NCI-H2227 (cell line): ENCODE data around the gene IFT74.
A peak's percentile ranks its signal among the peaks of the same experiment; 100 is the strongest.

Experiments used
- DNase-seq: peaks from one replicate; lab custom pipeline; 2025; ENCODE audit not compliant: unreplicated experiment; lab: John Stamatoyannopoulos, UW

IFT74 gene

DNA sequence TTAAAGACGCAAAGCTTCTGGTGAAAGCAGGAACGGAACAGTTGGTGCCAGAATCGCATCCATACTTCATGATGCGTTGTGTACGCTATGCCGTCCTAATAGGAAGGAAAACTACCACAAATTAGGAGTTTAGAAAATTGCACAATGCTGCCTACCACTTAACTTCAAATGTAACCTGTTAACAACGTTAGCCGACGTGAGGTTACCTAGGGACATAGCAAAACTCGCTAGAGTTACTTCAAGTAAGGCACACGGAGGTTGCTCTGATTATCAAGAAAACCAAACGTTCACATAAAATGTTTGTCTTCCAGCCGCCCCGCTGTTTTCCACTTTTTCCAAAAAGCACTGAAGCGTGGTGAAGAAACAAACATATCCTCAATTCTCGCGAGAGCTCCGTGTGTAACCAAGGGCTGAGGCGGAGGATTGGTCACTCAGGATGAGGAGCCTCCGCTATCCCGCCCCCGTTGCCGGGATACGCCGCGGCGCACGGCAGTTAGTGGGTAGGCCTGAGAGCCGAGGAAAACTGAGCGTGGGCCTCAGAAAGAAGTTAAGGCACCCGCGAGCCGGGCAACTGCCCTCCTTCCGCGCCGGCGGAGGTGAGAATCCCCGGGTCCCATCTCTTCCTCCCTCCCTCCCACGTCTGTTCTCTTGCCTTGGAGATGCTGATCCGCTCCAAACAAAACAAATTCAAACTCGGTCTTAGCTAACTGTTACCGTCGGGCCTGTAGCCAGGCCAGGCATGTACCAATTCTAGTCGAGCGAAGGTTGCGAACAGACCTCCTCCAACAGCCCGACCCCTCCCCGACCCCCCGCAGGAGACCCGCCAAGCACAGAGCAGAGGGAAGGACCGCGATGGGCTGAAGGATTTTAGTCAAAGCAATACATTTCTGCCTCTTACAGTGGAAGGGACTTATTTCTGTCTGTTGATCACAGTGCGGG, at the start of gene IFT74:
Gene IFT74, plus strand, starts transcription at position 492 of the 939 bp plus-strand sequence. CDS start 5,556 bp downstream, outside the sequence.
- peak; percentile 98 for DNase-seq

DNA sequence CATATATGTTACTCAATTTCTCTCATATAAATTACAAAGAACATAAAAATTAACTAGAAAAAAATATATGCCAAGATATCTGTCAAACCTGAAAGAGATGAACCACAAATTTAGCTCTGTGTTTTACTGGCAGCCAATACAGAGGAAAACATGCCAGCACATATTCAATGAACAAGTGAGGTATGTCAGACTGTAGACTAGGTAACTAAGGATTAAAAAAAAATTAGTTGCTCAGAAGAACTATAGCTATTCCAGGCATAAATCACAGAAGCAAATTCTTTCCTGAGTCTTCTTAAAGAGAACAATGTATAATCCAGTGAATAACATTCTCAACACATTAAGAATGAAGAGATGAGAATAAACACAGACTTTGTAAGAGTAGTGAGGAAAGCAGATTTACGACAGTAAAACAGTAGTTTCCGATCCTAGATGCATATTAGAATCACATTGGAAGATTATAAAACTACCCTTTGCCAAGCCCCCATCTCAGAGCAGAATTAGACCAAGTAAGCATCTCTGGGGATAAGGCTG, 43.0 kb upstream of the IFT74 start:
- no peak for DNase-seq

DNA sequence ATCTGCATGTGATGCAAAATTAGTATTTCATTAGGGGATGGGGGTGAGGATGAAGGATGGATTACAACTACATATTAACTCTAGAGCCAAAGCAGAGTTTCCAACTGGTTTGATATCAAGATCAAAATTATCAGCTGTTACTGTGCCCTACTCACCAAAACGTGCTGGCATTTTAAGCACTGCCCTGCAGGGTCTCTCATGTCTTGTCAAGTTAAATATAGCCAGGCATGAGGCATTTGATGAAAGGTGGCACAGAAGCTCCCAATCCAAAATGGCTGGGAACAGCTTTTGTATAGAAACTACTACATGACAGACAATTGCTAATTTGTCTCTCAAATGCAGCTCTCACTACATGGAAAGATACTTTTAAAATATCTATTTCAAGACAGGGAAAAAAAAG, 36.5 kb upstream of the IFT74 start:
- no peak for DNase-seq

DNA sequence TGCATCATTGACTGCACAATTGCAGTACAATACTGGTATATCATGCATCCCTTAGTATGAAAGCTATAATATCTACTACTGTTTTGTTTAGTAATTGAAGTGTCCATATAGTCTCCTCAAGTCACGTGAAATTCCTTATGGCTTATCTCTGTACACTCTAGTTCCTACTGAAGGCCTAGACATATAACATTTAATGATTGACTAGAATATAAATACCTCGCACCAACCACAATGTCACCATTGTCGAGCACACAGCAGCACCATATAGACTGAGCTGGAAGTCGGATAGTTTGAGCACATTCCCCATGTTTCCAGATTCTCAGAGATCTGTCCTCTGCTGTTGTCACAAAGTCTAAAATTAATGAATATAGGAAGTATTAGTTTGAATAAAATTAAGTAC, 30.6 kb upstream of the IFT74 start:
- no peak for DNase-seq

DNA sequence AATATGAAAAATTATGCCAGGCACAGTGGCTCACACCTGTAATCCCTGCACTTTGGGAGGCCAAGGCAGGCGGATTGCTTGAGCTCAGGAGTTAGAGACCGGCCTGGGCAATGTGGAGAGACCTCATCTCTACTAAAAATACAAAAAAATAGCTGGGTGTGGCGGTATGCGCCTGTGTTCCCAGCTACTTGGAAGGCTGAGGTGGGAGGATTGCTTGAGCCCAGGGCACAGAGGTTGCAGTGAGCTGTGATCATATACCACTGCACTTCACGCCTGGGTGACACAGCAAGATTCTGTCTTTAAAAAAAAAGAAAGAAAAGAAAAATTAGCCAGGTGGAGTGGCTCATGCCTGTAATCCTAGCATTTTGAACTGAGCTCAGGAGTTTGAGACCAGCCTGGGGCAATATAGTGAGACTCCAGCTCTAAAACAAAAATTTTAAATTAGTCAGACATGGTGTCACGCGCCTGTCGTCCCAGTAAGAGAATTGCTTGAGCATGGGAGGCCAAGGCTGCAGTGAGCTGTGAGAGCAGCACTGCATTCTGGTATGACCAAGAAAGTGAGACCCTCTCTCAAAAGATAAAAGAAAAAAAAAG, 27.2 kb upstream of the IFT74 start:
- DNase-seq: no peak

DNA sequence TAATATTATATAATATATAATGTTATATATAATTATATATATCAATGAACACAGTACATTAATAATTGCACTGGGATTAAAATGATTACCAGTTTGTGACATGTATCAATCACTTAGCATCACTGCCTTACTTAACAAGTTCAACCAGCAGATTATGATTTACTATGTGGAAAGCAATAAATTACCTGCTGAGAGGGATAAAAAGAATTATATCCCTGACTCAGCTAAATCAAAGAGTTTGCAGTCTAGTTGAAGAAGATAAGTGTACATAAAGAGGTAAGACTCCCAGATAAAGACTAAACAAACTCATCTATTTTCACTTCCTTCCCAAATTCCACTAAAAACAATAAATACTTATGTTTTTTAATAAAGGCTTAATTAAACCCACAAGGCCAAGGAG, 20.4 kb upstream of the IFT74 start:
- no peak for DNase-seq

DNA sequence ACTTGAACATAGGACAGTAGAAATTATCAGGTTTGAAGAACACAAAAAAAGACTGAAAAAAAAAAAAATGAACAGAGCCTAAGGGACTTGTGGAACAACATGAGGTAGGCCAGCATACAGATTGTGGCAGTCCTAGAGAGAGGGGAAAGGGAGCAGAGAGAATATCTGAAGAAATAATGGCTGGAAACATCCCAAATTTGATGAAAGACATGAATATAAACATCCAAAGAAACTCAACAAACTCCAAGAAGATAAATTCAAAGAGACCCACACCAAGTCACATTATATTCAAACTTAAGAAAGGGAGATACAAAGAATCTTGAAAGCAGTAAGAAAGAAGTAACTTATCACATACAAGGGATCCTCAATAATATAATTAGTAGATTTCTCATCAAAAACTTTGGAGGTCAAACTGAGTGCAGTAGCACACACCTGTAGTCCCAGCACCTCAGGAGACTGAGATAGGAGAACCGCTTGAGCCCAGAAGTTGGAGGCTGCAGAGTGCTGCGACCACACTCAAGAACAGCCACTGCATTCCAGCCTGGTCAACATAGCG, 18.3 kb upstream of the IFT74 start:
- DNase-seq: no peak

DNA sequence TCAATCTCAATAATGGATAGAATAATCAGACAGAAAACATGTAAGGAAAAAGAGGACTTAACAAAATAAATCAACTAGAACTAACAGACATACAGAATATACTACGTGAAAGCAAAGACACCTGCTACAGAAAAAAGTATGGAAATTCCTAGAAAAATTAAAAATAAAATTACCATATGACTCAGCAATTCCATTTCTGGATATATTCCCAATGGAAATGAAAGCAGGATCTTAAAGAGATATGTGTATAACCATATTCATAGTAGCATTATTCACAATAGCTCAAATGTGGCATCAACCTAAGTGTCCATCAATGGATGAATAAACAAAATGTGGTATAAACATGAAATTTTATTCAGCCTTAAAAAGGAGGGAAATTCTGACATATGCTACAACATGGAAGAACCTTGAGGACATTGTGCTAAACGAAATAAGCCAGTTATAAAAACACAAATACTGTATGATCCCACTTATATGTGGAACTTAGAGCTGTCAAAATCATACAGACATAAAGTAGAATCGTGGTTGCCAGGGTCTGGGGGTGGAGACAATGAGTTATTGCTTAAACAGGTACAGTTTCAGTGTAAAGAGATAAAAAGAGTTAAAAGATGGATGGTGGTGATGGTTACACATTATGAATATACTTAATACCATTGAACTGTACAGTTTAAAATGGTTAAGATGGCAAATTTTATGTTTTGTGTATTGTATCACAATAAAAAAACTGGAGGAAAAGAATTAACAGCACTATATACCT, 16.1 kb upstream of the IFT74 start:
- no peak for DNase-seq

DNA sequence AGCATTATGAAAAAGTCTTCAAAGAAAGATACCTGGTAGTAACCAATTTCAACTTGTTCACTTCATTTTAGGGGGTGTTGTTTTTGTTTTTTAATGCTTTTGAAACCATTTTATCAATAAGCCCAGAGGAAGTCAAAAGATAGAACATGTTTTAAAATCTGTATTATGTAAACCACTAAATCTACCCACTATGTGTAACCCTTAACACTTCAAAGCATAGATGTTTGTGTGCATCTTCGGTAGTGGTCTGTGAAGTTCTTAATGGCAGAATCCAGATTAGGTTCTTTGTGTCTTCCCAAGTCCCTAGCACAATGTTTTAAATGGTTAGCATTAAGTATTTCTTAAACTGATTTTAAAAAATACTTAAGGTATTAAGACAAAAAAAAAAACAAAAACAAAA, 15.4 kb upstream of the IFT74 start:
- DNase-seq: no peak

DNA sequence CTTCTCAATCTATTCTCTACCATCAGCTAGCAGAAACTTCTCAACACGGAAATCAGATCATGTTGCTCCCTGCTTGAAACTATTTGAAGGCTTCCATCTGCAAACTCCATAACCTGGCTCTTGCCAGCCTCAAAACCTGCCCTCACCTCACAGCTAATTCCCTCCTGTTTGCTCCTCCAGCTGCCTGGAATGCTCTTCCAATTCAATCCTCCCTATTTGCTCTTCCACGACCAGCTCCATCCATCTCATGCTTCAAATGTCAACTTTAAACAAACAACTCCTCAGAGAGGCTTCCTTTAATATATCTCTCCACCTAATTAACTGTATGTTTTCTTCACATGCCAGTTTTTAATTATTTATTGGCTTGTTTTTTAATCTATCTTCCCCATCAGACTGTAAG, 10.6 kb upstream of the IFT74 start:
- no peak for DNase-seq

DNA sequence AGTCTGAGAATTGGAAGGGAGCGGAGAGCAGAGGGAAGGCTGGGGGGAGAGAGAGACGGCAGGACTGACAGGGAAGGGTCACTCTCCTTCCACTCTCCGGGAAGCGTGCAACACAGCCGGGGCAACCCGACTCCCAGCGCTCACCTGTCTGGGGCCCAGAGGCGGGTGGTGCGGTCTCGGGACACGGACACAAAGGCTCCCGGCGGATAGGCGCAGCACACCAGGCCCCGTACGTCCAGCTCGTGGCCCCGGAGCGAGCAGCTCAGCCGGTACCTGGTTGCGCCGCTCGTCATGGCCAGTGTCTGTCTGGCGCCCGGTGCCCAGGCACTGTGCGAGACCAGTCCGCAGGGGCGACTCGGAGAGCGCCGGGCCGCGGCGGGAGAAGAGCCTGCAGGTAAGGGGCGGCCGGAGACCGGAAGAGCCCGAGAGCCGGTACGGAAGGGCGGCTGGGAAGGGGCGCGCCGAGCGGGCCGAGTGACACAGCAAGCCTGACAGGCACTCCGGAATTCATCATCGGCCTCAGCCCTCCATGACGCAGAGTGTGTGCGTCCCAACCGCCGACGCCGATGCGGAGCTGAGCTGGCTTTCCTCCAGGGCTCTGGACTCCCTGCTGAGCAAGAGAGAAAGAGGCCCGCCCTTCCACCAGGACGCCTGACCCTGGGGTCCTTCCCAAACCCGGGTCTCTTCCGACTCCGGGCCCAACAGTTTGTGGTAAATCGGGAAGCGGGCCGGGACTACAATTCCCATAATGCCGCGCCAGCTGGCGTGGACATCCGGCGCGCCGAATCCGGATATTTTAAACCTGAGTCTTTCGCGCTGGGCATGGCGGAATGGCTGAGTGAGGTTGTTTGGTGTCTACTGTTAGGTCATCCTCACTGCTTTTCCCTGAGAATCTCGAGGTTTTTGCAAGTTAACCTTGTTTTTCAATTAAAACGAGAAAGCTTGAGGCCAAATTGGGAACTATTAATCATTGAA, 9.2 kb upstream of the IFT74 start, which contains the start of gene PLAA:
Gene PLAA, minus strand, starts transcription at position 490 of the 975 bp plus-strand sequence. Its CDS starts 197 bp downstream, at position 293.
- DNase-seq: peak; percentile 94

DNA sequence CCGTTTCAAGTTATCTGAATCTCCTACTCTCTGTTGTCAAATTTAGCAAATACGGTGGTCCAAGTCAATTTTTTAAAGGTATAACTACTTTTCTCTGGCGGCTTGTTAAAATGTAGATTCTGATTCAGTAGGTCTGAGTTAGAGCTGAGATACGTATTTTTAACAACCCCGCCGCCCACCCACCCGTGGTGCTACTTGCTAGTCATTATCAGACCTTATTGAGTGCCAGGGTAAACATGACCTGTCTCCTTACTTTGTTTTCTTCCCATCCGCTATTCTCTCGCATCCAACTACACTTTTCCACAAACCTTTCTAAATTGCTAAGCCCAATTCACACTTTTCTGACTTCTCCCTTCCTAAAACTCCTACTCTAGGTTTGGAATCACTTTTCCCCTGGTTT, 8.5 kb upstream of the IFT74 start:
- no peak for DNase-seq

DNA sequence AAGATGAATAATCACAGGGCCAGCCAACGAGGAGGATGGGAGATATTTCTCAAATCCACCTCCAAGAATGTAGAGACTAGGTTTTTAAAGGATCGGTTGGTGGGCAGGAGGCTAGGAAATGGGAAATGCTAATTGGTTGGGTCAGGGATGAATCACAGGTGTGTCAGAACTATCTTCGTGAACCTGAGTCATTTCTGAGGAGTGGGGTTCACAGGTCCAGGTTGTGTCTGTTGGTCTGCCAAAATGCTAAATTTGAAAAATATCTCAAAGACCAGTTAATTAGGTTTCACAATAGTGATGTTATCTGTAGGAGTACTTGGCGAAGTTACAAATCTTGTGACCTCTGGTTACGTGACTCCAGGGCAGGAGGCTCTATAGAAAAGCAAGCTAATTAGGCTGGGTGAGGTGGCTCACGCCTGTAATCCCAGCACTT, 6.6 kb upstream of the IFT74 start:
- DNase-seq: no peak

DNA sequence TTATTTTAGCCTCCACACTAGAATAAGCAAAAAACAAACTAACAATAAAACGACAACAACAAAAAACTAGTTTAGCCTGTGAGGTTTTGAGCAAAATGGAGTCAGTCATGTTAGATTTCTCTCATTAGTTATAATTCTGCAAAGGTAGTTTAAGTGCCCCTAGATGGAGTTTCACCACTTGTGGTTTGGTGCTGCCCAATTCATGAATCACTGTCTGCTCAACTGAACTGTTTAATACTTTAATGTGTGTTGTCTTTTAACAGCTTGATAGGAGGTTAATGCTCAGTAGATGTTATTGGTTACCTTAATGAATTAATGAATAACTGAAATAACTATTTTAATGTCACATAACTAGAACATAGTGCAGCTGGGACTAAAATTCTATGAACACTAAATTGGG, 5.7 kb upstream of the IFT74 start:
- DNase-seq: no peak

DNA sequence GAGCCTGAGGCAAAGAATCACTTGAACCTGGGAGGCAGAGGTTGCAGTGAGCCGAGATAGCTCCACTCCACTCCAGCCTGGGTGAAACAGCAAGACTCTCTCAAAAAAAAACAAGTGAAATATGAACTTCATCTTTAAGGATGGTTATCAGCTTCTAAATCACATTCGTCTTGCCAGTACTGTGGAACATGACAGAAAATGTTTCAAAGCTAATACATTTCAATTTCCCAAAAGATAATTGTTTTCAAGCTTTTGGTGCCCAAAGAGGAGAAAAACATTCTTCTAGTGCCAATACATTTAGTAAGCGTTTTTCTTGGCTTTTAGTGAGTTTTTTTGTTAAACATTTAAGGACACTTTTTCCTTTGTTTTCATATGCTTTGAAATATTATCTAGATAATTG, 4.4 kb upstream of the IFT74 start:
- no peak for DNase-seq

DNA sequence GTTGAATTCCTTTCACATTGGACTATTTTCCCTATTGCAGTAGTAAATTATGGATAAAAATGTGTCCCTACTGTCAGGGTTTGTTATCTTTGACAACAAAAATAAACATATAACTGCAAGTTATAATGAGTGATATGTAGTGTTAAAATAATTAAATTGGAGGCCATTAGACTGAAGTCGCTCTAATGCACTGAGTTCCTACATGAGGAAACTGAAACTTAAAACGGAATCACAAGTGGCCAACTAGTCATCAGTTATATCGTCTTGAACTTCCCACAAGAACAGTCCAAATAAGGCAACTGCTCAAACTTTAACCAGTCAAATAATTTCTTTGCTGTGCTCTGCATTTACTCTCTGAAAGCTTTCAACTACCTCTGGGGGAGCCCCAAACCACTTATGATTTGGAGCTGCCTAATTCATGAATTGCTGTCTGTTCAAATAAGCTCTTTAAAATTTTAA, 2.1 kb upstream of the IFT74 start:
- DNase-seq: no peak

DNA sequence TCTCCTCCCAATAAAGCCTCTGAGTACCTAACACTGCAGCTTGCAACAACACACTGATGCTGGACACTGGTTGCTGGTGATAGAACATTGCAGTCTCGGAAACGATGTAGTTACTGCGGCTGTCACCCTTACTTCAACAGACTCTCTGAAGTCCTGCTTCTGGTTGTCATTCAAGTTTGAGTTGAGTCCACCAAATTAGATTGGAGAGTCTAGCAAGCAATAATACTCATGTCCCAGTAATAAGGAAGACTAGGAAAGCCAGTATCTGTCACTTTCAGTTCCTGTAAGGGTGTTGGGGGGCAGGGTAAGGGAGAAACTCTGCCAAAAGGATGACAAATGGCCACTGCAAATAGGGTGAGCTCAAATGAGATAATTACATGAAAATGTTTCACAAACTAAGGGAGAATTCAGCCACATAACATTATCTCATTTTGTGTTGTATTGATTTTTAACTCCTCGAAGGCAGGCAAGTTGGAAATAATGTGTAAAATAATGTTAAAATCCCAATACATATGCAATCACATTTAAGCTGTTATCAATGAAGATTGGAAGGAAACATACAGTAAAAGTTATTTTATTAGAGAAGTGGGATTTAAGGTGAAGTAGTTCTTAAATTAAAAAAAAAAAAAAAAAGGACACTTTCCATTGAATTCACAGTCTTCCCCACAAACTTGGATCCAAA, 849 bp upstream of the IFT74 start:
- no peak for DNase-seq

DNA sequence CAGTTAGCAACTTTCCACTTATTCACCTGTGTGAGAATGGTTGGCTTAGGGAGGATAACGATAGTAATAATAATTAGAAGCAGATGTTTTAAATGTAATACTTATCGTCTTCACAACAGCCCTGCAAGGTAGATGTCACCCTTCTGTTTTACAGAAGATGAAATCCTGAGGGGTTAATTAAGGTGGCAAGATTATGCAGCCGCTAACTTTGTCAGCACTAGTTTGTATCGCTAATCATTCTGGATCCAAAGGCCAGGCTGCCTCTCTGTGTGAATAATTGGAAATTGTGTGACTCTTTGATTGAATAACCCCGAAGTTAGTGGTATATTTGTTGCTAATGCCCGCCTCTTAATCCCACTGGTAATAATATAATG, 635 bp downstream of the IFT74 start:
- no peak for DNase-seq

DNA sequence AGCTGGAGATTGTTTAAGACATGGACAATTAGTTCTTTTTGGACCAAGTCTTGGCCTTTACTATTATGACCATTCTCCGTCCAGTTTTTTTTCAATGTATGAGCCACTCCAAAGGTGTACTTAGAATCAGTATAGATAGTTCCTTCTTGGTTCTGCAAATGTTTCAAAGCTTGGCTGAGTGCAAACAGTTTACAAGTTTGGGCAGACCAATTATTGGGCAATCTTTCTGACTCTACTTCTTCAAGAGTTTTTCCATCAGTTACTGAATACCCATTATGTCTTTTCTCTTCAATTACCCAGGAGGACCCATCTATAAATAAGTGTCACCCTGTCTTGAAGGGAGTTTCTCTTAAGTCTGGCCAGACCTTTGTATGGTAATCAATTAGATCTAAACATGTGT, 15.5 kb downstream of the IFT74 start:
- no peak for DNase-seq
